HEK293 (cell line): Measurements from ENCODE around the gene HTT-AS.

ENCODE experiments used
- GLI4 ChIP-seq: fragments of 450-650 bp; formaldehyde crosslinking; IDR thresholded peaks from 2 replicates; pipeline ENCODE4 v1.5.1; 2016; ENCODE audit warnings: missing biosample characterization, missing genetic modification characterization
- KLF16 ChIP-seq: fragments of 450-650 bp; formaldehyde crosslinking; IDR thresholded peaks from 2 replicates; pipeline ENCODE4 v1.5.1; 2017; ENCODE audit warnings: missing biosample characterization, missing genetic modification characterization
- MYNN ChIP-seq: fragments of 450-650 bp; formaldehyde crosslinking; IDR thresholded peaks from 2 replicates; pipeline ENCODE4 v1.5.1; 2016; ENCODE audit warnings: missing biosample characterization, missing genetic modification characterization, borderline replicate concordance
- ZNF221 ChIP-seq: fragments of 450-650 bp; formaldehyde crosslinking; IDR thresholded peaks from 2 replicates; pipeline ENCODE4 v1.5.1; 2017; ENCODE audit warnings: missing biosample characterization, missing genetic modification characterization, borderline replicate concordance
- ZNF239 ChIP-seq: fragments of 450-650 bp; formaldehyde crosslinking; IDR thresholded peaks from 2 replicates; pipeline ENCODE4 v1.5.1; 2016; ENCODE audit warnings: missing biosample characterization, missing genetic modification characterization
- ZNF324 ChIP-seq: fragments of 450-650 bp; formaldehyde crosslinking; IDR thresholded peaks from 2 replicates; pipeline ENCODE4 v1.5.1; 2016; ENCODE audit warnings: missing biosample characterization, missing genetic modification characterization
- ZNF426 ChIP-seq: fragments of 450-650 bp; formaldehyde crosslinking; IDR thresholded peaks from 2 replicates; pipeline ENCODE4 v1.5.1; 2017; ENCODE audit warnings: missing biosample characterization, missing genetic modification characterization, mild to moderate bottlenecking, inconsistent platforms, moderate library complexity
- ZNF433 ChIP-seq: fragments of 450-650 bp; formaldehyde crosslinking; IDR thresholded peaks from 2 replicates; pipeline ENCODE4 v1.5.1; 2016; ENCODE audit warnings: missing biosample characterization, missing genetic modification characterization, low read depth
- ZNF621 ChIP-seq: fragments of 450-650 bp; formaldehyde crosslinking; IDR thresholded peaks from 2 replicates; pipeline ENCODE4 v1.5.1; 2017; ENCODE audit warnings: missing biosample characterization, missing genetic modification characterization
- ZNF768 ChIP-seq: fragments of 450-650 bp; formaldehyde crosslinking; IDR thresholded peaks from 2 replicates; pipeline ENCODE4 v1.5.1; 2018; ENCODE audit warnings: missing biosample characterization, mild to moderate bottlenecking, missing genetic modification characterization
- TF ChIP-seq, protein P1 (sequence below): fragments of 450-650 bp; formaldehyde crosslinking; IDR thresholded peaks from 2 replicates; pipeline ENCODE4 v1.5.1; 2016; ENCODE audit warnings: missing biosample characterization, missing genetic modification characterization
- TF ChIP-seq, protein P2 (sequence below): fragments of 450-650 bp; formaldehyde crosslinking; IDR thresholded peaks from 2 replicates; pipeline ENCODE4 v1.5.1; 2016; ENCODE audit warnings: missing biosample characterization, missing genetic modification characterization
- TF ChIP-seq, protein P3 (sequence below): fragments of 450-650 bp; formaldehyde crosslinking; IDR thresholded peaks from 2 replicates; pipeline ENCODE4 v1.5.1; 2016; ENCODE audit warnings: missing biosample characterization, missing genetic modification characterization

DNA sequence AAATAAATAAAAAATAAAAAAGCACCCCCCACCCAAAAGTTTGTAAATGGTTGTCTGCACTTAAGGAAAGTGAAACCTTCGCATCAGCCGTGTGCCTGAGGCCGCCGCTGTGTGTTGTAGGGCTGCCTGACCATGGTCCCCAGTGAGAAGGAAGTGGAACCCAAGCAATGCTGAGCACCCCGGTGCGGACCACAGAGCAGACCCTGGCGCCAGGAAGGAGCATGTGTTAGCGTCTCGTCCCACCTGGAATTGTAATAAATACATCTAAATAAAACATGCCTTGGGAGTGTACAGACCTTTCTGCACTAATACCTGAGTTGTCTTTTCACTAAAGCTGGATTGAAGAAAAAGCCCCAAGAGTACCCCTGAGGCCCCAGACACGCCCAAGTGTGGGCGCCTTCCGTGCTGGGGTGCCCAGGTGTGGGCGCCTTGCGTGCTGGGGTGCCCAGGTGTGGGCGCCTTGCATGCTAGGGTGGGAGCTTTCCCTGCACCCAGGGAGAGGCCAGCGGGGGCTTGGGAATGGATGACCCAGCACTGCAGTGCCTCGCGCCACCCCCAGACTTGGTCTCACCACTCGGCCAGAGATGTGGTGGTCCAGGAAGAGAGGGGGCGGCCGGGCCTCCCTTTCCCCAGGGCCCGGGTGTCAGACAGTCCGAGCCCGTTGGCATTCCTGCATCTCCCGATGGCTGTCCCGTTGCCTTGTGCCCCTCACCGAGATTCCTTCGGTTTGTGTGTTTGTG, 33.7 kb downstream of the HTT-AS start:
- TF ChIP-seq ZNF324 (tag by site-specific recombination) = no peak
- TF ChIP-seq, protein P1, sequence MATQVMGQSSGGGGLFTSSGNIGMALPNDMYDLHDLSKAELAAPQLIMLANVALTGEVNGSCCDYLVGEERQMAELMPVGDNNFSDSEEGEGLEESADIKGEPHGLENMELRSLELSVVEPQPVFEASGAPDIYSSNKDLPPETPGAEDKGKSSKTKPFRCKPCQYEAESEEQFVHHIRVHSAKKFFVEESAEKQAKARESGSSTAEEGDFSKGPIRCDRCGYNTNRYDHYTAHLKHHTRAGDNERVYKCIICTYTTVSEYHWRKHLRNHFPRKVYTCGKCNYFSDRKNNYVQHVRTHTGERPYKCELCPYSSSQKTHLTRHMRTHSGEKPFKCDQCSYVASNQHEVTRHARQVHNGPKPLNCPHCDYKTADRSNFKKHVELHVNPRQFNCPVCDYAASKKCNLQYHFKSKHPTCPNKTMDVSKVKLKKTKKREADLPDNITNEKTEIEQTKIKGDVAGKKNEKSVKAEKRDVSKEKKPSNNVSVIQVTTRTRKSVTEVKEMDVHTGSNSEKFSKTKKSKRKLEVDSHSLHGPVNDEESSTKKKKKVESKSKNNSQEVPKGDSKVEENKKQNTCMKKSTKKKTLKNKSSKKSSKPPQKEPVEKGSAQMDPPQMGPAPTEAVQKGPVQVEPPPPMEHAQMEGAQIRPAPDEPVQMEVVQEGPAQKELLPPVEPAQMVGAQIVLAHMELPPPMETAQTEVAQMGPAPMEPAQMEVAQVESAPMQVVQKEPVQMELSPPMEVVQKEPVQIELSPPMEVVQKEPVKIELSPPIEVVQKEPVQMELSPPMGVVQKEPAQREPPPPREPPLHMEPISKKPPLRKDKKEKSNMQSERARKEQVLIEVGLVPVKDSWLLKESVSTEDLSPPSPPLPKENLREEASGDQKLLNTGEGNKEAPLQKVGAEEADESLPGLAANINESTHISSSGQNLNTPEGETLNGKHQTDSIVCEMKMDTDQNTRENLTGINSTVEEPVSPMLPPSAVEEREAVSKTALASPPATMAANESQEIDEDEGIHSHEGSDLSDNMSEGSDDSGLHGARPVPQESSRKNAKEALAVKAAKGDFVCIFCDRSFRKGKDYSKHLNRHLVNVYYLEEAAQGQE = no peak
- TF ChIP-seq KLF16 = no peak
- no peak for TF ChIP-seq MYNN (tag by site-specific recombination)
- TF ChIP-seq ZNF768 (tag by site-specific recombination) = no peak
- TF ChIP-seq ZNF426 (tag by site-specific recombination) = no peak
- no peak for TF ChIP-seq ZNF239 (tag by site-specific recombination)
- TF ChIP-seq, protein P2, sequence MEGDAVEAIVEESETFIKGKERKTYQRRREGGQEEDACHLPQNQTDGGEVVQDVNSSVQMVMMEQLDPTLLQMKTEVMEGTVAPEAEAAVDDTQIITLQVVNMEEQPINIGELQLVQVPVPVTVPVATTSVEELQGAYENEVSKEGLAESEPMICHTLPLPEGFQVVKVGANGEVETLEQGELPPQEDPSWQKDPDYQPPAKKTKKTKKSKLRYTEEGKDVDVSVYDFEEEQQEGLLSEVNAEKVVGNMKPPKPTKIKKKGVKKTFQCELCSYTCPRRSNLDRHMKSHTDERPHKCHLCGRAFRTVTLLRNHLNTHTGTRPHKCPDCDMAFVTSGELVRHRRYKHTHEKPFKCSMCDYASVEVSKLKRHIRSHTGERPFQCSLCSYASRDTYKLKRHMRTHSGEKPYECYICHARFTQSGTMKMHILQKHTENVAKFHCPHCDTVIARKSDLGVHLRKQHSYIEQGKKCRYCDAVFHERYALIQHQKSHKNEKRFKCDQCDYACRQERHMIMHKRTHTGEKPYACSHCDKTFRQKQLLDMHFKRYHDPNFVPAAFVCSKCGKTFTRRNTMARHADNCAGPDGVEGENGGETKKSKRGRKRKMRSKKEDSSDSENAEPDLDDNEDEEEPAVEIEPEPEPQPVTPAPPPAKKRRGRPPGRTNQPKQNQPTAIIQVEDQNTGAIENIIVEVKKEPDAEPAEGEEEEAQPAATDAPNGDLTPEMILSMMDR (tag by site-specific recombination) = no peak
- TF ChIP-seq, protein P3, sequence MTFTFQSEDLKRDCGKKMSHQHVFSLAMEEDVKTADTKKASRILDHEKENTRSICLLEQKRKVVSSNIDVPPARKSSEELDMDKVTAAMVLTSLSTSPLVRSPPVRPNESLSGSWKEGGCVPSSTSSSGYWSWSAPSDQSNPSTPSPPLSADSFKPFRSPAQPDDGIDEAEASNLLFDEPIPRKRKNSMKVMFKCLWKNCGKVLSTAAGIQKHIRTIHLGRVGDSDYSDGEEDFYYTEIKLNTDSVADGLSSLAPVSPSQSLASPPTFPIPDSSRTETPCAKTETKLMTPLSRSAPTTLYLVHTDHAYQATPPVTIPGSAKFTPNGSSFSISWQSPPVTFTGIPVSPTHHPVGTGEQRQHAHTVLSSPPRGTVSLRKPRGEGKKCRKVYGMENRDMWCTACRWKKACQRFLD (tag by site-specific recombination) = no peak
- TF ChIP-seq ZNF221 (tag by site-specific recombination) = no peak
- no peak for TF ChIP-seq ZNF433
- TF ChIP-seq GLI4 (tag by site-specific recombination) = no peak
- TF ChIP-seq ZNF621 = no peak
